HEK293 (cell line): ENCODE results near the gene EMCN.

Experiments
- CTCF ChIP-seq: fragments of 450-650 bp; formaldehyde crosslinking; IDR thresholded peaks from 2 replicates; pipeline ENCODE4 v1.5.1; 2016; ENCODE audit warnings: missing biosample characterization, missing genetic modification characterization
- HOXD13 ChIP-seq: sonication (generic); formaldehyde crosslinking; IDR thresholded peaks from 2 replicates; pipeline ENCODE4 v1.8.0; 2022; ENCODE audit warnings: missing genetic modification reagents, borderline replicate concordance
- ZBTB10 ChIP-seq: fragments of 450-650 bp; formaldehyde crosslinking; IDR thresholded peaks from 2 replicates; pipeline ENCODE4 v1.5.1; 2016; ENCODE audit warnings: missing biosample characterization, missing genetic modification characterization
- ZBTB49 ChIP-seq: fragments of 450-650 bp; formaldehyde crosslinking; IDR thresholded peaks from 2 replicates; pipeline ENCODE4 v1.5.1; 2016; ENCODE audit warnings: missing biosample characterization, missing genetic modification characterization, low read depth
- ZIC2 ChIP-seq: fragments of 450-650 bp; formaldehyde crosslinking; IDR thresholded peaks from 2 replicates; pipeline ENCODE4 v1.5.1; 2016; ENCODE audit warnings: missing biosample characterization, missing genetic modification characterization
- ZNF239 ChIP-seq: fragments of 450-650 bp; formaldehyde crosslinking; IDR thresholded peaks from 2 replicates; pipeline ENCODE4 v1.5.1; 2016; ENCODE audit warnings: missing biosample characterization, missing genetic modification characterization
- ZNF24 ChIP-seq: fragments of 450-650 bp; formaldehyde crosslinking; IDR thresholded peaks from 2 replicates; pipeline ENCODE4 v1.5.1; 2016; ENCODE audit warnings: missing biosample characterization, missing genetic modification characterization
- ZNF768 ChIP-seq: fragments of 450-650 bp; formaldehyde crosslinking; IDR thresholded peaks from 2 replicates; pipeline ENCODE4 v1.5.1; 2018; ENCODE audit warnings: missing biosample characterization, mild to moderate bottlenecking, missing genetic modification characterization
- ZNF777 ChIP-seq: fragments of 450-650 bp; formaldehyde crosslinking; IDR thresholded peaks from 2 replicates; pipeline ENCODE4 v1.5.1; 2017; ENCODE audit warnings: missing biosample characterization, missing genetic modification characterization, borderline replicate concordance
- ZNF830 ChIP-seq: fragments of 450-650 bp; IDR thresholded peaks from 2 replicates; pipeline ENCODE4 v1.5.0; 2018; ENCODE audit warnings: missing biosample characterization, missing genetic modification characterization, low read depth, mild to moderate bottlenecking, moderate library complexity
- ZSCAN16 ChIP-seq: fragments of 450-650 bp; formaldehyde crosslinking; IDR thresholded peaks from 2 replicates; pipeline ENCODE4 v1.5.1; 2016; ENCODE audit warnings: missing biosample characterization, missing genetic modification characterization
- TF ChIP-seq, protein P1 (sequence below): fragments of 450-650 bp; formaldehyde crosslinking; IDR thresholded peaks from 2 replicates; pipeline ENCODE4 v1.5.1; 2016; ENCODE audit warnings: missing biosample characterization, missing genetic modification characterization
- TF ChIP-seq, protein P2 (sequence below): fragments of 450-650 bp; formaldehyde crosslinking; IDR thresholded peaks from 2 replicates; pipeline ENCODE4 v1.5.1; 2016; ENCODE audit warnings: missing biosample characterization, missing genetic modification characterization
- TF ChIP-seq, protein P3 (sequence below): IDR thresholded peaks from 2 replicates; pipeline ENCODE4 v1.6.1; 2011; ENCODE audit warnings: mild to moderate bottlenecking, low read depth, low read length, borderline replicate concordance

- TF ChIP-seq, protein P1, sequence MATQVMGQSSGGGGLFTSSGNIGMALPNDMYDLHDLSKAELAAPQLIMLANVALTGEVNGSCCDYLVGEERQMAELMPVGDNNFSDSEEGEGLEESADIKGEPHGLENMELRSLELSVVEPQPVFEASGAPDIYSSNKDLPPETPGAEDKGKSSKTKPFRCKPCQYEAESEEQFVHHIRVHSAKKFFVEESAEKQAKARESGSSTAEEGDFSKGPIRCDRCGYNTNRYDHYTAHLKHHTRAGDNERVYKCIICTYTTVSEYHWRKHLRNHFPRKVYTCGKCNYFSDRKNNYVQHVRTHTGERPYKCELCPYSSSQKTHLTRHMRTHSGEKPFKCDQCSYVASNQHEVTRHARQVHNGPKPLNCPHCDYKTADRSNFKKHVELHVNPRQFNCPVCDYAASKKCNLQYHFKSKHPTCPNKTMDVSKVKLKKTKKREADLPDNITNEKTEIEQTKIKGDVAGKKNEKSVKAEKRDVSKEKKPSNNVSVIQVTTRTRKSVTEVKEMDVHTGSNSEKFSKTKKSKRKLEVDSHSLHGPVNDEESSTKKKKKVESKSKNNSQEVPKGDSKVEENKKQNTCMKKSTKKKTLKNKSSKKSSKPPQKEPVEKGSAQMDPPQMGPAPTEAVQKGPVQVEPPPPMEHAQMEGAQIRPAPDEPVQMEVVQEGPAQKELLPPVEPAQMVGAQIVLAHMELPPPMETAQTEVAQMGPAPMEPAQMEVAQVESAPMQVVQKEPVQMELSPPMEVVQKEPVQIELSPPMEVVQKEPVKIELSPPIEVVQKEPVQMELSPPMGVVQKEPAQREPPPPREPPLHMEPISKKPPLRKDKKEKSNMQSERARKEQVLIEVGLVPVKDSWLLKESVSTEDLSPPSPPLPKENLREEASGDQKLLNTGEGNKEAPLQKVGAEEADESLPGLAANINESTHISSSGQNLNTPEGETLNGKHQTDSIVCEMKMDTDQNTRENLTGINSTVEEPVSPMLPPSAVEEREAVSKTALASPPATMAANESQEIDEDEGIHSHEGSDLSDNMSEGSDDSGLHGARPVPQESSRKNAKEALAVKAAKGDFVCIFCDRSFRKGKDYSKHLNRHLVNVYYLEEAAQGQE (tag by site-specific recombination): no peak
- TF ChIP-seq CTCF (tag by site-specific recombination) (no peak), HOXD13 (CRISPR knock-in tag) (no peak), ZIC2 (tag by site-specific recombination) (no peak), ZNF24 (tag by site-specific recombination) (no peak), ZNF768 (tag by site-specific recombination) (no peak), ZNF239 (tag by site-specific recombination) (no peak), ZBTB10 (tag by site-specific recombination) (no peak), ZNF830 (tag by site-specific recombination) (no peak), ZSCAN16 (tag by site-specific recombination) (no peak), ZBTB49 (tag by site-specific recombination) (no peak), ZNF777 (tag by site-specific recombination) (no peak)
- TF ChIP-seq, protein P2, sequence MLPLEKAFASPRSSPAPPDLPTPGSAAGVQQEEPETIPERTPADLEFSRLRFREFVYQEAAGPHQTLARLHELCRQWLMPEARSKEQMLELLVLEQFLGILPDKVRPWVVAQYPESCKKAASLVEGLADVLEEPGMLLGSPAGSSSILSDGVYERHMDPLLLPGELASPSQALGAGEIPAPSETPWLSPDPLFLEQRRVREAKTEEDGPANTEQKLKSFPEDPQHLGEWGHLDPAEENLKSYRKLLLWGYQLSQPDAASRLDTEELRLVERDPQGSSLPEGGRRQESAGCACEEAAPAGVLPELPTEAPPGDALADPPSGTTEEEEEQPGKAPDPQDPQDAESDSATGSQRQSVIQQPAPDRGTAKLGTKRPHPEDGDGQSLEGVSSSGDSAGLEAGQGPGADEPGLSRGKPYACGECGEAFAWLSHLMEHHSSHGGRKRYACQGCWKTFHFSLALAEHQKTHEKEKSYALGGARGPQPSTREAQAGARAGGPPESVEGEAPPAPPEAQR (tag by site-specific recombination): no peak
- TF ChIP-seq, protein P3, sequence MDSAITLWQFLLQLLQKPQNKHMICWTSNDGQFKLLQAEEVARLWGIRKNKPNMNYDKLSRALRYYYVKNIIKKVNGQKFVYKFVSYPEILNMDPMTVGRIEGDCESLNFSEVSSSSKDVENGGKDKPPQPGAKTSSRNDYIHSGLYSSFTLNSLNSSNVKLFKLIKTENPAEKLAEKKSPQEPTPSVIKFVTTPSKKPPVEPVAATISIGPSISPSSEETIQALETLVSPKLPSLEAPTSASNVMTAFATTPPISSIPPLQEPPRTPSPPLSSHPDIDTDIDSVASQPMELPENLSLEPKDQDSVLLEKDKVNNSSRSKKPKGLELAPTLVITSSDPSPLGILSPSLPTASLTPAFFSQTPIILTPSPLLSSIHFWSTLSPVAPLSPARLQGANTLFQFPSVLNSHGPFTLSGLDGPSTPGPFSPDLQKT: no peak
These were observed at the start of gene EMCN for GRCh38 chr4:100517864-100518341.
